ENCODE results near the gene DNAH7.

DNAH7 gene

DNA sequence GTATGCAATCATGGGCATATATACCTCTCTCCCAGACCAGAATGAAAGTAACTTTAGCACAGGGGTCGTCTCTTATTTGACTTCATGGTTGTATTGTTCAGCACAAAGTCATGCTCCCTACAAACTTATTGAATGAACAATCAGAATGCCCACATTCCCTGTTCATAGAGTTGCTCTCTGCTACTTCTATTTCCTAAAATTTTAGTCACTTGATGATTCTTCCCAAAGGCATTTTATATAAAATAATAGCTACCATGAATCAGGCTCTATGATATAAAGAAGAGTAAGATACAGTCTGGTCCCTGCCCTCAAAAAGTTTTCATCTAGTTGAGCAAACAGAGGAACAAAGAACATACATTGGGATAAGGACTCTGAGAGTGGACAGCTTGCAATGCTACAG, 249.4 kb downstream of the DNAH7 start:
- TF ChIP-seq, protein P1, sequence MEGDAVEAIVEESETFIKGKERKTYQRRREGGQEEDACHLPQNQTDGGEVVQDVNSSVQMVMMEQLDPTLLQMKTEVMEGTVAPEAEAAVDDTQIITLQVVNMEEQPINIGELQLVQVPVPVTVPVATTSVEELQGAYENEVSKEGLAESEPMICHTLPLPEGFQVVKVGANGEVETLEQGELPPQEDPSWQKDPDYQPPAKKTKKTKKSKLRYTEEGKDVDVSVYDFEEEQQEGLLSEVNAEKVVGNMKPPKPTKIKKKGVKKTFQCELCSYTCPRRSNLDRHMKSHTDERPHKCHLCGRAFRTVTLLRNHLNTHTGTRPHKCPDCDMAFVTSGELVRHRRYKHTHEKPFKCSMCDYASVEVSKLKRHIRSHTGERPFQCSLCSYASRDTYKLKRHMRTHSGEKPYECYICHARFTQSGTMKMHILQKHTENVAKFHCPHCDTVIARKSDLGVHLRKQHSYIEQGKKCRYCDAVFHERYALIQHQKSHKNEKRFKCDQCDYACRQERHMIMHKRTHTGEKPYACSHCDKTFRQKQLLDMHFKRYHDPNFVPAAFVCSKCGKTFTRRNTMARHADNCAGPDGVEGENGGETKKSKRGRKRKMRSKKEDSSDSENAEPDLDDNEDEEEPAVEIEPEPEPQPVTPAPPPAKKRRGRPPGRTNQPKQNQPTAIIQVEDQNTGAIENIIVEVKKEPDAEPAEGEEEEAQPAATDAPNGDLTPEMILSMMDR (conservative IDR thresholded peaks at IDR 0.05; ENCODE audit: low read depth, low read length) = no peak
- H3K4me3 ChIP-seq (ENCODE audit: low read length) = no peak overlapping the region
- no peak for DNase-seq (ENCODE audit: low read depth)

DNA sequence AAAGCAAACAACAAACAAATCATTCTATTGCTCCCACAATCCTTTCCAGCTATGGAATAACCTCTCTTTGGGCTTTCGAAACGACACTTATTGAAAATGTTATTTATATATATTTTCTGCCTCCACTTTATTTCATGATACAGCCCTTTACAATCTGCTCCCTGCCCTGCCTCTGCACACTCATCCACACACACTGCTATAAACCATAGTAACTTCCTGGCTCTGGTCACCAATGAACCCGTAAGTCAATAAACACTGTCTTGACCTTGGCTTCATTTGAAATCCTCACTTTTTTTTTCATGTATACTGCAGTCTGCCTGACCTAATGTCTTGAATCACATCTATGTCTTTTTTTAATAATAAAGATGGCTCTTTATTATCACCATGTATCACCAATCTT, 250.1 kb downstream of the DNAH7 start:
- no peak overlapping the region for H3K4me3 ChIP-seq (ENCODE audit: low read length)
- DNase-seq (ENCODE audit: low read depth) = no peak
- TF ChIP-seq, protein P1 (conservative IDR thresholded peaks at IDR 0.05; ENCODE audit: low read depth, low read length) = no peak

DNA sequence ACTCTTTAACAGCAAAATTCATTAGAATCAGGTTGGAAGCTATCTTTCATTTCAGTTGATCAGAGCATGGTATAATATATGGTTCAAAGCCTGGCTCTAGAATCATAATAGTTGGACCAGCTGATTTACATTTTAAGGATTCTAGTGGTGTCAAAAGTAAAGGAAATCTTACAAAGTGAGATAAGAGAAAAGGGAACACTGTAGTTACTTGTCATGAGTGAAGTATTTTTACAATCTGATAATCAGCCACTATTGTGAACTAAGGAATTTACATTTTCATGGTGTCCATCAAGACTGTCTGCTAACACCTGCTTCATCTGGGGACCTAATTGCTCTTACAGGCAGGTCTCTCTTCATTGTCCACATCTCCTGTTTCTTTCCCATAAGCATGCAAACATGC, 250.5 kb downstream of the DNAH7 start:
- no peak for DNase-seq (ENCODE audit: low read depth)
- TF ChIP-seq, protein P1 (conservative IDR thresholded peaks at IDR 0.05; ENCODE audit: low read depth, low read length) = no peak
- H3K4me3 ChIP-seq (ENCODE audit: low read length) = no peak overlapping the region

DNA sequence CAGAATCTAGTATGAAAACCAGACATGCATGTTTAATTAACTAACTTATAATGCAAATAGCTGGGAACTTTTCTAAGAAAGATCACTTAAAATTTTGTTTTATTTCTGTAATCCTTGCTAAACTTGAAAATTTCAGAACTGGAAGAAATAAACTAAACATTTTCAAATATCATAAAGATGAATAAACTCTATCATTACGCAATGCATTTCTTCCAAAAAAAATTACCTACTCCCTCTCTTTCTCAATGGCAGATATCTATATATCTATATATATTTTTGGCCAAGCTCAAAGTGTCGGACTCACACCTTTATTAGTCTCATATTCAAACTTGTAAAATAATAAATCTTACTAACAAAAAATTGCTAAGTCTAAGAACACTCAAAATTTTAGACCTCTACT, 253.6 kb downstream of the DNAH7 start:
- TF ChIP-seq, protein P1 (conservative IDR thresholded peaks at IDR 0.05; ENCODE audit: low read depth, low read length) = no peak
- no peak overlapping the region for H3K4me3 ChIP-seq (ENCODE audit: low read length)
- no peak for DNase-seq (ENCODE audit: low read depth)

DNA sequence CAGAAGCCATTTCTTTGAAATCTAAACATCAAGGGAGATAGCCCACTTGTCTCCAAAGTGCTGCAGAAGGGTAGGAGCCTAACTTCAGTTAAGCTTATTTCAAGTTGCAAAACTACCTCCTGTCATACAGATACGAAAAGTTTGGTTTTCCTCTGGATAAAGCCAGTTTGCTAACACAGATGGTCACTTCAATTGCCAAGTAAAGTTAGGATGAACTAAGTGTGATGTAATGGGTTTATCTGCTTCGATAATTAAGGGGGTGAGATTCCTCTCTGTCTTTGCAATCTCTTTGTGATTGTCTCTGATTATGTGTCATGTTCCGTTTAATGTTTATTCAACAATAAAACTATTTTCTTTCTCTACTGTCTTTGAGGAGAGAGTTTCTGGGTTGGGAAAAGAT, 255.2 kb downstream of the DNAH7 start:
- no peak overlapping the region for H3K4me3 ChIP-seq (ENCODE audit: low read length)
- TF ChIP-seq, protein P1 (conservative IDR thresholded peaks at IDR 0.05; ENCODE audit: low read depth, low read length) = no peak
- no peak for DNase-seq (ENCODE audit: low read depth)

DNA sequence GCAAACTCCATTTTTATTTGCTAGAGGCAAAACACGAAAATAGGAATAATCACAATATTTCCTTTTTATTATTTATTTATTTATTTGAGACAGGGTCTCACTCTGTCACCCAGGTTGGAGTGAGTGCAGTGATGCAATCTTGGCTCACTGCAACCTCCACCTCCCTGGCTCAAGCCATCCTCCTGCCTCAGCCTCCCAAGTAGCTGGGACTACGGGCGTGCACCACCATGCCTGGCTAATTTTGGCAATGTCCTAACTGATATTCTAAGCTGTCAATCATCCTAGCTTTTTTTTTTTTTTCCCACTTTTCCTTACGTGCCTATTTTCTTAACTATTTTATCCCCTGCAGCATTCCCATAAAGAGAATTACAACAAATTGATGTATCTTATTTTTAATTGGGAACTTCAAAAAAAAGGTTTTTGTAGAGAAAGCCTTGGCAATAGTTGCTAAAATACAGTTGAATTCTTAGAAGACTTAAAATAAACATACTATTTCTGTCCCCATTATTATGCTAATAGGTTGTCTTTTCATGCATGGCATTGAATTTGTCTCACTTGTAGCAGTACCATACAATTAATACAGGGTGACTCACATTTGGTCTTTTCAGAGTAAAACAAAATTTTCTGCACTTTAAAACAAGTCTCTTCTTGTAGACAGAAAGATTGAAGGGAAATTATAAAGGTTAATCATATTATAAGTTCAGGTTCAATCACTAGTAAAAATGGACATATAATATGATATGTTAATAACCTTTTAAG, 258.1 kb downstream of the DNAH7 start:
- DNase-seq (ENCODE audit: low read depth) = no peak
- no peak overlapping the region for H3K4me3 ChIP-seq (ENCODE audit: low read length)
- TF ChIP-seq, protein P1 (conservative IDR thresholded peaks at IDR 0.05; ENCODE audit: low read depth, low read length) = no peak

DNA sequence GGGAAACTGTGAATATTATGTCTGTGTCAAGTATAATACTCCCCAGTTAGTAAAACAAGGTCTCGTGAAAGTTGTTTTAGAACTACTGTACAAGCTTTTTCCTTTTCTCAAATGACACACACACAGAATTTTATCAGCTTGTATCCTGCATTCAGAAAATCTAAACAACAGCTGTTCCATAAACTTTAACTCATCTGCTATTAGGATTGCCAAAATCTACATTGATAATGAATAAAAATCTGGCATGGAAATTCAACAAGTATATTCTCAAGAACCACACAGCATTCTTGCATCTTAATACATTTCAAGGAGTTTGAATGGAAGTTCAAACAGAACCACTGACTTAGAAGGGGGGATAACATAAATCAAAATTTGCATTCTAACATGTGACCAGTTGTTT, 260.4 kb downstream of the DNAH7 start:
- DNase-seq (ENCODE audit: low read depth) = no peak
- no peak overlapping the region for H3K4me3 ChIP-seq (ENCODE audit: low read length)
- TF ChIP-seq, protein P1 (conservative IDR thresholded peaks at IDR 0.05; ENCODE audit: low read depth, low read length) = no peak

All from retinal pigment epithelial cell (primary cell).